Measurements from ENCODE around the gene DLG2.
"Not testable (repeated sequence)": the region's sequence is repeated elsewhere in the genome, so short reads cannot be mapped to it uniquely, and the experiment has no call there.

DLG2 gene

GRCh38 chr11:85231588-85231987 lies 395.6 kb downstream of the DLG2 start:
- no peak for DNase-seq (ENCODE audit: low read depth)

GRCh38 chr11:85229723-85230122 lies 397.4 kb downstream of the DLG2 start:
- DNase-seq (ENCODE audit: low read depth) = not testable (repeated sequence)

- no peak for DNase-seq (ENCODE audit: low read depth)
These were observed 430.2 kb downstream of the DLG2 start for GRCh38 chr11:85196968-85197367.

GRCh38 chr11:85195934-85196333 lies 431.2 kb downstream of the DLG2 start:
- no peak for DNase-seq (ENCODE audit: low read depth)

- no peak for DNase-seq (ENCODE audit: low read depth)
These were observed 439.2 kb downstream of the DLG2 start for GRCh38 chr11:85187992-85188391.

- DNase-seq (ENCODE audit: low read depth) = no peak
These were observed 442.4 kb downstream of the DLG2 start for GRCh38 chr11:85184721-85185120.

GRCh38 chr11:85182441-85183387 lies 444.4 kb downstream of the DLG2 start:
- no peak for DNase-seq (ENCODE audit: low read depth)

GRCh38 chr11:85180528-85180927 lies 446.6 kb downstream of the DLG2 start:
- DNase-seq (ENCODE audit: low read depth) = no peak

GRCh38 chr11:85171648-85172257 lies 455.4 kb downstream of the DLG2 start:
- no peak for DNase-seq (ENCODE audit: low read depth)

GRCh38 chr11:85170184-85170583 lies 457.0 kb downstream of the DLG2 start:
- DNase-seq (ENCODE audit: low read depth) = no peak

- DNase-seq (ENCODE audit: low read depth) = no peak
These were observed 459.7 kb downstream of the DLG2 start for GRCh38 chr11:85167471-85167870.

- DNase-seq (ENCODE audit: low read depth) = no peak
These were observed 460.1 kb downstream of the DLG2 start for GRCh38 chr11:85167038-85167437.

- no peak for DNase-seq (ENCODE audit: low read depth)
These were observed 461.3 kb downstream of the DLG2 start for GRCh38 chr11:85165819-85166218.

- DNase-seq (ENCODE audit: low read depth) = no peak
These were observed 462.4 kb downstream of the DLG2 start for GRCh38 chr11:85164743-85165142.

GRCh38 chr11:85154294-85154693 lies 472.9 kb downstream of the DLG2 start:
- no peak for DNase-seq (ENCODE audit: low read depth)

GRCh38 chr11:85137597-85137996 lies 489.5 kb downstream of the DLG2 start:
- DNase-seq (ENCODE audit: low read depth) = no peak

- DNase-seq (ENCODE audit: low read depth) = no peak
These were observed 493.5 kb downstream of the DLG2 start for GRCh38 chr11:85133636-85134035.

- DNase-seq (ENCODE audit: low read depth) = no peak
These were observed 494.1 kb downstream of the DLG2 start for GRCh38 chr11:85132851-85133585.

GRCh38 chr11:85127349-85127748 lies 499.8 kb downstream of the DLG2 start:
- no peak for DNase-seq (ENCODE audit: low read depth)

- DNase-seq (ENCODE audit: low read depth) = no peak
These were observed 503.4 kb downstream of the DLG2 start for GRCh38 chr11:85123752-85124231.

- no peak for DNase-seq (ENCODE audit: low read depth)
These were observed 509.0 kb downstream of the DLG2 start for GRCh38 chr11:85118151-85118550.

GRCh38 chr11:85115798-85116197 lies 511.3 kb downstream of the DLG2 start:
- DNase-seq (ENCODE audit: low read depth) = no peak

All from T follicular helper cell (primary cell).